CD4-positive, CD25-positive, alpha-beta regulatory T cell (primary cell): ENCODE results near the gene PTH2. TPM values are rescaled to one million over a fixed set of nuclear protein-coding genes. Genes with fewer than 3 reads are reported as not detected.

Experiments used
- ATAC-seq, 2 donors: fragments of 150-1000 bp; cut with Tn5 transposase; one replicate each; pipeline ENCODE4 v1.10.0; 2021; ENCODE audit warnings: low read depth in 2 of 2, moderate number of reproducible peaks in 2 of 2, moderate library complexity in 1 of 2
- DNase-seq, 3 donors: peaks; one replicate each; pipeline versions ENCODE4 v3.0.0 to v3.0.0-alpha.2; 2012 to 2022; ENCODE audit warnings: mixed read lengths in 1 of 3
- H3K27ac ChIP-seq: one replicate; pipeline ENCODE4 v1.7.0; 2013; ENCODE audit warnings: mild to moderate bottlenecking, low read length; ENCODE audit not compliant: insufficient read depth, poor library complexity, severe bottlenecking
- H3K27me3 ChIP-seq: one replicate; pipeline ENCODE4 v1.7.0; 2013; ENCODE audit warnings: low read length; ENCODE audit not compliant: control insufficient read depth, insufficient read depth
- H3K36me3 ChIP-seq: one replicate; pipeline ENCODE4 v1.7.0; 2013; ENCODE audit warnings: mild to moderate bottlenecking, low read length, moderate library complexity; ENCODE audit not compliant: control insufficient read depth, insufficient read depth
- H3K4me1 ChIP-seq: 2 replicates; pipeline ENCODE4 v1.7.0; 2013; ENCODE audit warnings: mild to moderate bottlenecking, low read length; ENCODE audit not compliant: insufficient read depth, control insufficient read depth, poor library complexity, severe bottlenecking
- H3K4me3 ChIP-seq: one replicate; pipeline ENCODE4 v1.7.0; 2013; ENCODE audit warnings: low read depth, mild to moderate bottlenecking, low read length, moderate library complexity
- H3K9me3 ChIP-seq, 2 experiments: 1 replicate in 1 of 2; 2 replicates in 1 of 2; pipeline ENCODE4 v1.7.0; 2013; ENCODE audit warnings: low read length in 2 of 2, mild to moderate bottlenecking in 1 of 2, moderate library complexity in 1 of 2; ENCODE audit not compliant: control insufficient read depth in 2 of 2
- H3K27ac Mint-ChIP-seq, 3 donors: one replicate each; pipeline ENCODE4 v1.8.0; 2020 to 2022; ENCODE audit warnings: mild to moderate bottlenecking in 3 of 3, mixed read lengths in 3 of 3, moderate library complexity in 2 of 3
- H3K27me3 Mint-ChIP-seq: one replicate; pipeline ENCODE4 v1.8.0; 2022; ENCODE audit warnings: mild to moderate bottlenecking, mixed read lengths
- H3K36me3 Mint-ChIP-seq: one replicate; pipeline ENCODE4 v1.8.0; 2020; ENCODE audit warnings: mixed read lengths
- H3K4me1 Mint-ChIP-seq, 4 donors: one replicate each; pipeline ENCODE4 v1.8.0; 2020 to 2022; ENCODE audit warnings: mixed read lengths in 4 of 4, mild to moderate bottlenecking in 1 of 4
- H3K4me3 Mint-ChIP-seq, 4 donors: one replicate each; pipeline ENCODE4 v1.8.0; 2020 to 2022; ENCODE audit warnings: mild to moderate bottlenecking in 4 of 4, mixed read lengths in 4 of 4, moderate library complexity in 3 of 4
- H3K9me3 Mint-ChIP-seq, 7 donors: one replicate each; pipeline ENCODE4 v1.8.0; 2020 to 2022; ENCODE audit warnings: mixed read lengths in 7 of 7, mild to moderate bottlenecking in 3 of 7, moderate library complexity in 2 of 7
- polyA plus RNA-seq, 4 donors: library from polyadenylated mRNA; unstranded; fragments of 300-500 nt; fragmentation: Illumina TruSeq; gene quantifications; one replicate each; pipeline ENCODE4 v1.2.3, GENCODE V29; 2021
- total RNA-seq: library from RNA; stranded (reverse); gene quantifications from one replicate; pipeline ENCODE4 v1.2.3, GENCODE V29; 2022

The PTH2 gene
- total and polyA plus RNA-seq, 5 donors from 2014 or later: not detected

GRCh38 chr19:49414256-49414655 lies 9.0 kb downstream of the PTH2 start:
- no peak overlapping the region for H3K4me3 Mint-ChIP-seq

GRCh38 chr19:49413348-49413747 lies 9.9 kb downstream of the PTH2 start:
- peaks cover 18% of the 10 kb centered on the region for H3K27me3 Mint-ChIP-seq
- DNase-seq: no peak

More at GRCh38 chr19:49414256-49414655, 9.0 kb downstream of the PTH2 start:
- Mint-ChIP-seq H3K9me3 (peaks cover 0 to 2% (median 0%) of the 10 kb centered on the region in 7 donors), H3K4me1 (peaks cover 7 to 31% (median 22%) of the 10 kb centered on the region in 4 donors), H3K27me3 (peaks cover 26% of the 10 kb centered on the region), H3K27ac (peak overlapping the region in 1 of 3 donors; percentile 67), H3K36me3 (no peaks in the 10 kb centered on the region)
- ATAC-seq (no peak), DNase-seq (no peak)
- H3K4me1 ChIP-seq: peaks cover 24% of the 10 kb centered on the region
- no peak overlapping the region for H3K4me3 ChIP-seq
- no peak overlapping the region for H3K27ac ChIP-seq
- H3K27me3 ChIP-seq: peaks cover 6% of the 10 kb centered on the region
- H3K9me3 ChIP-seq: no peaks in the 10 kb centered on the region
- H3K36me3 ChIP-seq: no peaks in the 10 kb centered on the region

GRCh38 chr19:49411681-49412326 lies 11.4 kb downstream of the PTH2 start:
- Mint-ChIP-seq H3K27me3 (peaks cover 9% of the 10 kb centered on the region), H3K27ac (peak overlapping the region; percentile 62 to 90 (median 88)), H3K9me3 (peaks cover 0 to 2% (median 0%) of the 10 kb centered on the region in 7 donors), H3K4me1 (peaks cover 7 to 53% (median 35%) of the 10 kb centered on the region in 4 donors), H3K4me3 (no peak overlapping the region), H3K36me3 (no peaks in the 10 kb centered on the region)
- ATAC-seq: no peak
- DNase-seq: no peak
- H3K27me3 ChIP-seq: no peaks in the 10 kb centered on the region
- H3K4me1 ChIP-seq: peaks cover 39% of the 10 kb centered on the region
- H3K9me3 ChIP-seq: no peaks in the 10 kb centered on the region
- no peak overlapping the region for H3K4me3 ChIP-seq
- no peak overlapping the region for H3K27ac ChIP-seq
- no peaks in the 10 kb centered on the region for H3K36me3 ChIP-seq

More at GRCh38 chr19:49413348-49413747, 9.9 kb downstream of the PTH2 start:
- Histone ChIP-seq H3K27ac (no peak overlapping the region), H3K4me3 (no peak overlapping the region), H3K4me1 (peaks cover 33% of the 10 kb centered on the region), H3K9me3 (no peaks in the 10 kb centered on the region), H3K36me3 (no peaks in the 10 kb centered on the region), H3K27me3 (no peaks in the 10 kb centered on the region)
- H3K4me1 Mint-ChIP-seq: peaks cover 7 to 41% (median 28%) of the 10 kb centered on the region in 4 donors
- peaks cover 0 to 2% (median 0%) of the 10 kb centered on the region in 7 donors for H3K9me3 Mint-ChIP-seq
- no peaks in the 10 kb centered on the region for H3K36me3 Mint-ChIP-seq
- no peak for ATAC-seq
- H3K27ac Mint-ChIP-seq: no peak overlapping the region
- H3K4me3 Mint-ChIP-seq: no peak overlapping the region

- Histone ChIP-seq H3K27me3 (no peaks in the 10 kb centered on the region), H3K27ac (no peak overlapping the region), H3K4me1 (peaks cover 39% of the 10 kb centered on the region), H3K36me3 (no peaks in the 10 kb centered on the region), H3K4me3 (peak overlapping the region; percentile 45), H3K9me3 (no peaks in the 10 kb centered on the region)
- Mint-ChIP-seq H3K4me3 (peak overlapping the region; percentile 22 to 79 (median 30)), H3K9me3 (no peaks in the 10 kb centered on the region), H3K27ac (peak overlapping the region; percentile 81 to 89 (median 88)), H3K36me3 (no peaks in the 10 kb centered on the region), H3K27me3 (no peaks in the 10 kb centered on the region), H3K4me1 (peaks cover 7 to 54% (median 40%) of the 10 kb centered on the region in 4 donors)
- peak in 1 of 2 donors; percentile 57 for ATAC-seq
- peak in 1 of 3 donors; percentile 66 for DNase-seq
Measured at GRCh38 chr19:49409441-49410029, 13.7 kb downstream of the PTH2 start.

GRCh38 chr19:49408816-49409440 lies 14.3 kb downstream of the PTH2 start:
- ATAC-seq: no peak
- Histone ChIP-seq H3K4me1 (peaks cover 39% of the 10 kb centered on the region), H3K27ac (peak overlapping the region; percentile 24), H3K27me3 (no peaks in the 10 kb centered on the region), H3K9me3 (no peaks in the 10 kb centered on the region), H3K4me3 (peak overlapping the region; percentile 45), H3K36me3 (no peaks in the 10 kb centered on the region)
- Mint-ChIP-seq H3K27ac (peak overlapping the region; percentile 81 to 89 (median 88)), H3K4me1 (peaks cover 7 to 54% (median 40%) of the 10 kb centered on the region in 4 donors), H3K9me3 (no peaks in the 10 kb centered on the region), H3K36me3 (no peaks in the 10 kb centered on the region), H3K4me3 (peak overlapping the region in 3 of 4 donors; percentile 22 to 79 (median 34)), H3K27me3 (no peaks in the 10 kb centered on the region)
- DNase-seq: no peak

GRCh38 chr19:49407482-49408015 lies 15.7 kb downstream of the PTH2 start:
- H3K36me3 Mint-ChIP-seq: no peaks in the 10 kb centered on the region
- DNase-seq: no peak

GRCh38 chr19:49407079-49407478 lies 16.2 kb downstream of the PTH2 start:
- no peaks in the 10 kb centered on the region for H3K36me3 Mint-ChIP-seq
- no peak overlapping the region for H3K27ac Mint-ChIP-seq
- no peaks in the 10 kb centered on the region for H3K9me3 Mint-ChIP-seq
- no peak for DNase-seq
- Histone ChIP-seq H3K36me3 (no peaks in the 10 kb centered on the region), H3K4me1 (peaks cover 35% of the 10 kb centered on the region), H3K27ac (no peak overlapping the region), H3K9me3 (no peaks in the 10 kb centered on the region), H3K27me3 (no peaks in the 10 kb centered on the region), H3K4me3 (no peak overlapping the region)
- H3K4me3 Mint-ChIP-seq: no peak overlapping the region
- no peak for ATAC-seq
- no peaks in the 10 kb centered on the region for H3K27me3 Mint-ChIP-seq
- peaks cover 7 to 55% (median 38%) of the 10 kb centered on the region in 4 donors for H3K4me1 Mint-ChIP-seq

More at GRCh38 chr19:49407482-49408015, 15.7 kb downstream of the PTH2 start:
- ATAC-seq: no peak
- Mint-ChIP-seq H3K27ac (peak overlapping the region in 2 of 3 donors; percentile 73 to 79), H3K4me3 (peak overlapping the region in 1 of 4 donors; percentile 38), H3K4me1 (peaks cover 7 to 58% (median 40%) of the 10 kb centered on the region in 4 donors), H3K9me3 (no peaks in the 10 kb centered on the region), H3K27me3 (no peaks in the 10 kb centered on the region)
- no peaks in the 10 kb centered on the region for H3K36me3 ChIP-seq
- no peaks in the 10 kb centered on the region for H3K9me3 ChIP-seq
- H3K4me1 ChIP-seq: peaks cover 39% of the 10 kb centered on the region
- no peak overlapping the region for H3K27ac ChIP-seq
- H3K27me3 ChIP-seq: no peaks in the 10 kb centered on the region
- H3K4me3 ChIP-seq: no peak overlapping the region
